OCI-LY7 (cell line): Measurements from ENCODE around the gene RNF146. TPM values are rescaled to one million over a fixed set of nuclear protein-coding genes. Genes with fewer than 3 reads are reported as not detected.

Experiments used
- BruUV-seq: library from RNA; stranded (reverse); fragments of 400-500 nt; replicated peaks from 2 replicates; lab custom pipeline; 2021; lab: Mats Ljungman, UMichigan
- CTCF ChIA-PET: fragments of 300-600 bp; sonication (Branson Sonifier 250); formaldehyde crosslinking; loops from one replicate; lab custom pipeline; 2022; ENCODE audit warnings: antibody characterized with exemption; ENCODE audit not compliant: unreplicated experiment; lab: Charles Lee
- POLR2A ChIA-PET: fragments of 300-600 bp; sonication (Branson Sonifier 250); formaldehyde crosslinking; loops from one replicate; lab custom pipeline; 2022; ENCODE audit warnings: antibody characterized with exemption; lab: Charles Lee
- DNase-seq: peaks from one replicate; pipeline ENCODE4 v3.0.0-alpha.2; 2015; ENCODE audit warnings: low spot score
- H2AFZ ChIP-seq: fragments of 200-600 bp; sonication (generic), shearing (Covaris generic); 2 replicates; pipeline ENCODE4 v1.6.1; 2014; ENCODE audit warnings: mild to moderate bottlenecking, antibody characterized with exemption, low read length, moderate library complexity
- H3K27ac ChIP-seq: fragments of 200-600 bp; sonication (generic); 2 replicates; pipeline ENCODE4 v1.5.1; 2014; ENCODE audit warnings: mixed run types, low read depth, mild to moderate bottlenecking, moderate library complexity, low read length, inconsistent platforms; ENCODE audit not compliant: poor library complexity, severe bottlenecking
- H3K36me3 ChIP-seq: fragments of 200-600 bp; sonication (generic); 2 replicates; pipeline ENCODE4 v1.6.1; 2014; ENCODE audit warnings: mild to moderate bottlenecking, antibody characterized with exemption, low read length, moderate library complexity, mixed read lengths; ENCODE audit not compliant: insufficient read depth
- H3K4me1 ChIP-seq: fragments of 200-600 bp; sonication (generic); 2 replicates; pipeline ENCODE4 v1.5.1; 2014; ENCODE audit warnings: mild to moderate bottlenecking, low read length; ENCODE audit not compliant: insufficient read depth, poor library complexity, severe bottlenecking
- H3K4me2 ChIP-seq: fragments of 200-600 bp; sonication (generic); 2 replicates; pipeline ENCODE4 v1.6.1; 2014; ENCODE audit warnings: mild to moderate bottlenecking, low read length
- H3K4me3 ChIP-seq: fragments of 200-600 bp; sonication (generic); 2 replicates; pipeline ENCODE4 v1.5.1; 2014; ENCODE audit warnings: mild to moderate bottlenecking, low read depth, low read length; ENCODE audit not compliant: poor library complexity, severe bottlenecking
- H3K79me2 ChIP-seq: fragments of 200-600 bp; sonication (generic); 2 replicates; pipeline ENCODE4 v1.6.1; 2016; ENCODE audit warnings: low read depth, mild to moderate bottlenecking, low read length, moderate library complexity, mixed read lengths; ENCODE audit not compliant: insufficient read depth
- H3K9me2 ChIP-seq: fragments of 200-600 bp; sonication (generic); 2 replicates; pipeline ENCODE4 v1.6.1; 2016; ENCODE audit warnings: mild to moderate bottlenecking, low read length, mixed read lengths; ENCODE audit not compliant: insufficient read depth
- H3K9me3 ChIP-seq: fragments of 200-600 bp; sonication (generic); 2 replicates; pipeline ENCODE4 v1.6.1; 2014; ENCODE audit warnings: mild to moderate bottlenecking, mixed run types, low read length, mixed read lengths
- H4K20me1 ChIP-seq: fragments of 200-600 bp; sonication (generic); 2 replicates; pipeline ENCODE4 v1.6.1; 2014; ENCODE audit warnings: mild to moderate bottlenecking, antibody characterized with exemption, low read length, moderate library complexity, mixed read lengths; ENCODE audit not compliant: insufficient read depth
- EZH2phosphoT487 ChIP-seq: fragments of 200-600 bp; sonication (generic); IDR thresholded peaks from 2 replicates; pipeline ENCODE4 v1.6.1; 2018; ENCODE audit warnings: low read depth, borderline replicate concordance, mild to moderate bottlenecking, mixed run types, antibody characterized with exemption, low read length, moderate library complexity, mixed read lengths
- intact Hi-C: fragments of 100-400 bp; cut with micrococcal nuclease; formaldehyde crosslinking; loops from one replicate; pipeline ENCODE4 v1.10.0; 2022; ENCODE audit not compliant: unreplicated experiment
- total RNA-seq, 2 experiments: library from RNA; depleted of rRNA in 1 of 2; stranded (reverse); fragments of >200 nt in 1 of 2; shearing (Covaris generic) in 1 of 2; gene quantifications; 2 replicates each; pipeline ENCODE4 v1.2.3, GENCODE V29; 2014 to 2022
- TF ChIP-seq, protein P1 (sequence below): fragments of 200-600 bp; sonication (generic); conservative IDR thresholded peaks from 2 replicates; pipeline ENCODE4 v1.5.1; 2014; ENCODE audit warnings: mild to moderate bottlenecking, antibody characterized with exemption, low read length, moderate library complexity, mixed read lengths

RNF146 gene
- total RNA-seq, 2 experiments from 2014 or later = 11.1 to 26.3 TPM

DNA sequence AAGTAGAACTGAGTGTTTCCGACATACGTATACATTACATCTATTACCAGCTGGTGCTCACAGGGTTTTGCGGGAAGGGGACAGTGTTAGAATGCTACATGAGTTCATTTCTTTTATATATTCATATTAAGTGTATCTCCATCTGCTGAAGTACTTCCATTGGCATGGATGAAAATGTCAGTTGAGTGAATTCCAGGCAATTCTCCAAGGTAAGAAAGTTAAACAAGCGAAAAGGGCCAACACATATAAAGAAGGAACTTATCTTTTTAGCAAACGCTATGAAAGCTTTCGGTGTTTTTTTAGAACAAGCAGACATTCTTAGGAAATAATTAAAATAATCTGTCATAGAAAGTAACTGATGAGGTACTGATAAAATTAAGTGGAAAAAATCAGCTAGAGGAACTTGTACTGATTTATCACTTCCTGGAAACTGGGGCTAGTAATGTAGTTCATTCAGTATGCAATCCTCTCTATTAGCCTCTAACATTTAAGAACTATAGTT, 34.6 kb downstream of the RNF146 start:
- no TSS peak for BruUV-seq
- POLR2A ChIA-PET = interaction anchor here (1.2 to 2.3 kb wide), 4 partner anchors 15 to 41 kb away, joined by 3 to 9 read pairs (median 4); no protein-coding TSS in a partner anchor
- H3K9me2 ChIP-seq = no peaks in the 10 kb centered on the region
- no peaks in the 10 kb centered on the region for H3K4me1 ChIP-seq
- H3K79me2 ChIP-seq = no peaks in the 10 kb centered on the region
- intact Hi-C loops = loop anchor here (5.0 kb wide), 2 partner anchors 41 to 166 kb away; partner anchors contain the start of gene ECHDC1
- H3K36me3 ChIP-seq = peaks cover 8% of the 10 kb centered on the region
- CTCF ChIA-PET = interaction anchor here (0.6 kb wide), 1 partner anchor 132 kb away, joined by 5 read pairs; no protein-coding TSS in a partner anchor
- TF ChIP-seq, protein P1, sequence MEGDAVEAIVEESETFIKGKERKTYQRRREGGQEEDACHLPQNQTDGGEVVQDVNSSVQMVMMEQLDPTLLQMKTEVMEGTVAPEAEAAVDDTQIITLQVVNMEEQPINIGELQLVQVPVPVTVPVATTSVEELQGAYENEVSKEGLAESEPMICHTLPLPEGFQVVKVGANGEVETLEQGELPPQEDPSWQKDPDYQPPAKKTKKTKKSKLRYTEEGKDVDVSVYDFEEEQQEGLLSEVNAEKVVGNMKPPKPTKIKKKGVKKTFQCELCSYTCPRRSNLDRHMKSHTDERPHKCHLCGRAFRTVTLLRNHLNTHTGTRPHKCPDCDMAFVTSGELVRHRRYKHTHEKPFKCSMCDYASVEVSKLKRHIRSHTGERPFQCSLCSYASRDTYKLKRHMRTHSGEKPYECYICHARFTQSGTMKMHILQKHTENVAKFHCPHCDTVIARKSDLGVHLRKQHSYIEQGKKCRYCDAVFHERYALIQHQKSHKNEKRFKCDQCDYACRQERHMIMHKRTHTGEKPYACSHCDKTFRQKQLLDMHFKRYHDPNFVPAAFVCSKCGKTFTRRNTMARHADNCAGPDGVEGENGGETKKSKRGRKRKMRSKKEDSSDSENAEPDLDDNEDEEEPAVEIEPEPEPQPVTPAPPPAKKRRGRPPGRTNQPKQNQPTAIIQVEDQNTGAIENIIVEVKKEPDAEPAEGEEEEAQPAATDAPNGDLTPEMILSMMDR = no peak
- H3K9me3 ChIP-seq = no peaks in the 10 kb centered on the region
- H3K4me3 ChIP-seq = no peak overlapping the region
- H4K20me1 ChIP-seq = no peaks in the 10 kb centered on the region
- DNase-seq = no peak
- H3K27ac ChIP-seq = no peak overlapping the region
- no peak overlapping the region for H3K4me2 ChIP-seq
- no peak overlapping the region for H2AFZ ChIP-seq

- peak; percentile 73 for DNase-seq
- no peaks in the 10 kb centered on the region for H4K20me1 ChIP-seq
- H3K79me2 ChIP-seq = no peaks in the 10 kb centered on the region
- no peak for TF ChIP-seq EZH2phosphoT487
- TF ChIP-seq, protein P1 = peak; percentile 89
- intact Hi-C loops = loop anchor here (2.0 to 5.0 kb wide), 4 partner anchors 39 to 236 kb away; partner anchors contain the start of gene ECHDC1
- H2AFZ ChIP-seq = no peak overlapping the region
- peaks cover 7% of the 10 kb centered on the region for H3K36me3 ChIP-seq
- H3K9me3 ChIP-seq = peaks cover 2% of the 10 kb centered on the region; the same call in 1 of the 2 replicates
- no peaks in the 10 kb centered on the region for H3K9me2 ChIP-seq
- no peaks in the 10 kb centered on the region for H3K4me1 ChIP-seq
- ChIA-PET POLR2A (interaction anchor here (0.8 to 2.3 kb wide), 5 partner anchors 12 to 40 kb away, joined by 3 to 9 read pairs (median 4); no protein-coding TSS in a partner anchor), CTCF (interaction anchor here (1.1 kb wide), 1 partner anchor 117 kb away, joined by 3 read pairs; no protein-coding TSS in a partner anchor)
- H3K27ac ChIP-seq = no peak overlapping the region
- no peak overlapping the region for H3K4me2 ChIP-seq
- no peak overlapping the region for H3K4me3 ChIP-seq
- no TSS peak for BruUV-seq
Measured at GRCh38 chr6:127302728-127303660, 36.3 kb downstream of the RNF146 start.
